GDM1 (cell line): ENCODE measurements around the gene CERS3.

ENCODE experiments used
- DNase-seq: peaks from one replicate; lab custom pipeline; 2025; lab: John Stamatoyannopoulos, UW

Gene CERS3

DNA sequence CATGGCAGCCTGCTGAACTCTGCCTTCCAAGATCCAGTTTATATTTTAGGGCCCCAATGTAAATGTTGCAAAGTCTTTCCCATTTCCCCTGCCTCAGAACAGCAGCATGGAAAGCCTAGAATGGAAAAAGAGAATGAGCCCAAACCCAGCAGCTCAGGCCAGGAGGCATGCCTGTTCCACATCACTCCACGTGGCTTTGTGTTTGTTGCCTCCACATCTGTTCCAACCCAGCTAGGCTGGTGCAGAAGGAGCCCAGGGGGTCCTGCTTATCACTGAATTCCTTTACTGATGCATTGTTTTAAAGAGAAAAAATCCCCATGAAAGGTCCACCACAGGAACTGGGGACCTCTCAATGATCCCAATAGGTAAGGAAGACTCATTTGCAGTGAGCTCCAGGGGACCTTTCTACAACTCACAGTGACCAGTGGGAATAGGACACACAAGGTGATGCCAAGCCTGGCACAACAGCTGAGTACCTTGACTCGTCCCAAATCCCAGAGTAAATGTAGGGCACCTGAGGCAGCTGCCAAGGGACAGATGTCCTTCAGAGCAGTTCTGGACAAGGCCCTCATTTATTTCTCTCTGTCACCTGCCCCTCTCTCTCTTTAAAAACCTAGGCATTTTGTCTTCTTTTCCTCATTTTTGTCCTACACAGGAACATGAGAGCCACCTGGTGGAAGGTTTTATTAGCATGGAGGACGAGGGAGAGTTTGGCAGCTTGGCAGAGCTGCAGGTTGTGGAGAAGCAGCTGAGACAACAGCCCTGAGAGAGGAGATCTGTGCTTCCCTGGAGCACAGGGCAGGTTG lies 145.2 kb downstream of the CERS3 start:
- peak; percentile 16 for DNase-seq

GRCh38 chr15:100373942-100374341 lies 154.8 kb downstream of the CERS3 start:
- DNase-seq, result no peak

- no peak for DNase-seq
These were observed 155.4 kb downstream of the CERS3 start for GRCh38 chr15:100373120-100373896.

GRCh38 chr15:100372739-100373119 lies 156.0 kb downstream of the CERS3 start:
- no peak for DNase-seq

DNA sequence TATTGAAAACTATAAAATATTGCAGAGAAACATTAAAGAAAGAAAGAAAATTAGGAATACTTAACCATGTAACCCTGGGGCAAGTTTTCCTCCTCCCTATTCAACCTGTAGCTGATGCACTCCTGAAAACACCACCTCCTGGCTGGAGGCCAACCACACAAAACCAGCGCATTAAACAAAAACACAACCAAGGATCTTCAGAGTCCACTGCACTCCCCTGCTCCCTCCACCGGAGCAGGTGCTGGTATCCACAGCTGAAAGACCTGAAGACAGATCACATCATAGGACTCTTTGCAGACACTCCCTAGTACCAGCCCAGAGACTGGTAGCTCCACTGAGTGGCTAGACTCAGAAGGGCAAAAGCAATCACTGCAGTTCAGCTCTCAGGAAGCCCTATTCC lies 173.4 kb downstream of the CERS3 start:
- DNase-seq, result no peak

DNA sequence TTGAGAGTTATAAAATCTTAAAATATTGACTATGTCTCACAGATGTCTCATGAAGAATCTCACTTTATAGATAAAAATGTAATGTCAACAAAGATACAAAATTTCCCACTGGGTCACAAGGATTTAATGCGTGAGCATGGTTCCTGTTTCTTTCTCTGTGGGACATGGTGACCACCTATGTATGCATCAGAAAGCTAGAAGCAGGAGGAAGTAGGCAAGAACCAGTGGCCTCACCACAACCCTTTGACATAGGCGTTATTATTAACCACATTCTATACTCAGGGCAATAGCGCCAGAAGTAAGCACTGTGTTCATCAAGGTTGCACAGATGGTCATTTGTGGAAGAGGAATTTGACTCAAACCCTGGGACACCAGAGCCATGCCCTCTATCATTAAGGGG lies 175.3 kb downstream of the CERS3 start:
- peak; percentile 2 for DNase-seq

- no peak for DNase-seq
These were observed 178.1 kb downstream of the CERS3 start for GRCh38 chr15:100350434-100351226.
